UCSD-AML1 (cell line): ENCODE data around the gene ELOVL2.
"Not testable (repeated sequence)": the region's sequence is repeated elsewhere in the genome, so short reads cannot be mapped to it uniquely, and the experiment has no call there.

ENCODE experiments used
- DNase-seq: peaks from one replicate; lab custom pipeline; 2025; ENCODE audit not compliant: unreplicated experiment; lab: John Stamatoyannopoulos, UW

ELOVL2 gene, protein sequence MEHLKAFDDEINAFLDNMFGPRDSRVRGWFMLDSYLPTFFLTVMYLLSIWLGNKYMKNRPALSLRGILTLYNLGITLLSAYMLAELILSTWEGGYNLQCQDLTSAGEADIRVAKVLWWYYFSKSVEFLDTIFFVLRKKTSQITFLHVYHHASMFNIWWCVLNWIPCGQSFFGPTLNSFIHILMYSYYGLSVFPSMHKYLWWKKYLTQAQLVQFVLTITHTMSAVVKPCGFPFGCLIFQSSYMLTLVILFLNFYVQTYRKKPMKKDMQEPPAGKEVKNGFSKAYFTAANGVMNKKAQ

DNA sequence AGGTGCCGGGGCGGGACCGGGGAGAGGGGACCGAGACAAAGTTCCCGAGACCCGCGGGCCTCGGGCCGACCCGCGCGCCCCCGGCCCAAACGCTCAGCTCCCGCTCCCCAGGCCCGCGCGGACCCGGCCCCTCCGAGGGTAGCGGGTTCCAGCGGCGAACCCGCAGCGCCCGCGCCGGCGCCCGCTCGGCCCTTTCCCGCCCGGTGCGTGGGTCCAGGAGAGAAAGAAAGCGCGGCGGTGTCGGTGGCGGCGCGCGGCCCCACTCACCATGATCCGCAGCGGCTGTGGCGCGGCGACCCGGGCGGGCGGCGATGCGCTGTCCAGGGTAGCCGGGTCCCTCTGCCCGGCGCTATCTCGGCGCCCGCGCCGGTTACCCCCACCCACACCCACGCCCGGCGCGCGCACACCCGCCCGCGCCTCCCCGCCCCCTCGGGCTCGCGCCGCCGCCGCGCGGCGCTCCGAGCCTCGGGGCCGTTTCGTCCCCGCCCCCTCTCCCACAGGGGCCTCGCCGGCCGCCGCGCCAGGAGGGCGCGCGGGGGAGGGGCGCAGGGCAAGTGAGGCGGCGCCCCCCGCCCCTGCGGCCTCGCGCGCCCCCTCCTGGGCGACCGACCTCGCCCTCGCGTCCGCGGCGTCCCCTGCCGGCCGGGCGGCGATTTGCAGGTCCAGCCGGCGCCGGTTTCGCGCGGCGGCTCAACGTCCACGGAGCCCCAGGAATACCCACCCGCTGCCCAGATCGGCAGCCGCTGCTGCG lies at the start of gene ELOVL2:
Gene ELOVL2, minus strand, starts transcription at position 345 of the 751 bp plus-strand sequence. Its CDS starts 75 bp downstream, at position 270.
- no peak for DNase-seq

DNA sequence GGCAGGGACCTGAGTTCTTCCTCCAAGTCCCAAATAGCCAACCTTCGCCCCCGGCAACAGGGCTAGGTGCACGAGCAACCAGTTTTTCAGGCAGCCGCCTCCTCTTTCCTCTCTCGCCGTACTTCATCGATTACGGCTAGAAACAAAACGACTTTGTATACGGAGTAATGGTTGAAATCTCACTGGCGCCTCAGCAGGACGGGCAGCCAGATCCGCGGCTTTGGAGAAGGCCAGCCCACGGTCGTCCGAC lies 49.2 kb upstream of the ELOVL2 start:
- DNase-seq = no peak

DNA sequence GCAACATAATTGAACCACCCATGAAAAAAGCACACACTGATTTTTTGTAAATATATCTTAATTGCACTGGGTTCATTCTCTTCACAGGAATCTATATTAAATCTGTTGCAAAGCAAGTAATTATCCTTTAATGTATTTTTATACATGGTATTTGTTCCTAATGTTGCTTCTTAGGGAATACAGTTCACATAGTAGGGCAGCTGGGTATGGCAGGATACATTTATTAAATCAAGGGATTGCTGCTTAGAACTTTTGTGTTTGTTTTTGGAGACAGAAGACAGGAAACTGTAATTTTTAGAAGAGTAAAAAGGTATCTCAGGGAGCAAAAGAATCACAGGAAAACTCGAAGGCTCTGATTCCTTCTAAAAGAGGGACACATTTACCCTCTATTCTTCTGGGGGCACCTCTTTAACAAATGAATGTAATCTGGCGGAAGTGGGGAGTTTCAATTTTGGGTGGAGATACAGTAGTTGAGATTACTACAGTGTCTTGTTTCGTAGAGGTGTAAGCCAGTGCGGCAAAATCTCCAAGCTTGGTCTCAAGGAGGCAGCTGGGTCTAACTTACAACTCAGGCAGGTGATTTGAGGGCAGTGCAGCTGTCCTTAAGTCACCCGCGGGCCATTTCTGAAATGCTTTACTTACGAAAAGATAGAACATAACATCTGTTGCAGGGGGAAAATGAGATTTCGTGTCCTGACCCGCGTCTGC lies 48.7 kb upstream of the ELOVL2 start:
- no peak for DNase-seq

DNA sequence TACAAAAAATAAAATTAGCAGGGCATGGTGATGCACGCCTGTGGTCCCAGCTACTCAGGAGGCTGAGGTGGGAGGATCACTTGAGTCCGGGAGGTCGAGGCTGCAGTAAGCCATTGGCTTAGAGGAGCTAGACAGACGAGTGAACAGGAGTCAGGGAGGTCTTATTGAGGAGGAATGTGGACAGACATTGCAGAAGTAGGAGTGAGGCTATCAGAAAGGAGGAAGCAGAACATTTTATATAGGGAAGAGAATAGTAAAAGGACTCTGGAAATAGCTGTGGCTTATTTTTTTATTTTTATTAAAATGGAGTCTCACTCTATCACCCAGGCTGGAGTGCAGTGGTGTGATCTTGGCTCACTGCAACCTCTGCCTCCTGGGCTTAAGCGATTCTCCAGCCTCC lies 47.0 kb upstream of the ELOVL2 start:
- DNase-seq = not testable (repeated sequence)

DNA sequence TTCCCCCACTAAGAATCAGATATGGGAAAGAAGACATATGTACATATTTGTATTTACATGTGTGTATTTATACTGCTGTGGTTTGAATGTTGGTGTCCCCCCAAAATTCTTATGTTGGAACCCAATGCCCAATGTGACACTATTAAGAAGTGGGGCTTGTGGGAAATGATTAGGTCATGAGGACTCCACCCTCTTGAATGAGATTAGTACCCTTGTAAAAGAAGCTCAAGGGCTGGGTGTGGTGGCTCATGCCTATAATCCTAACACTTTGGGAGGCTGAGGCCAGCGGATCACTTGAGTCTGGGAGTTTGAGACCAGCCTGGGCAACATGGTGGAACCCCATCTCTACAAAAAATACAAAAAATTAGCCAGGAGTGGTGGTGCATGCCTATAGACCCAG lies 45.6 kb upstream of the ELOVL2 start:
- DNase-seq = no peak

DNA sequence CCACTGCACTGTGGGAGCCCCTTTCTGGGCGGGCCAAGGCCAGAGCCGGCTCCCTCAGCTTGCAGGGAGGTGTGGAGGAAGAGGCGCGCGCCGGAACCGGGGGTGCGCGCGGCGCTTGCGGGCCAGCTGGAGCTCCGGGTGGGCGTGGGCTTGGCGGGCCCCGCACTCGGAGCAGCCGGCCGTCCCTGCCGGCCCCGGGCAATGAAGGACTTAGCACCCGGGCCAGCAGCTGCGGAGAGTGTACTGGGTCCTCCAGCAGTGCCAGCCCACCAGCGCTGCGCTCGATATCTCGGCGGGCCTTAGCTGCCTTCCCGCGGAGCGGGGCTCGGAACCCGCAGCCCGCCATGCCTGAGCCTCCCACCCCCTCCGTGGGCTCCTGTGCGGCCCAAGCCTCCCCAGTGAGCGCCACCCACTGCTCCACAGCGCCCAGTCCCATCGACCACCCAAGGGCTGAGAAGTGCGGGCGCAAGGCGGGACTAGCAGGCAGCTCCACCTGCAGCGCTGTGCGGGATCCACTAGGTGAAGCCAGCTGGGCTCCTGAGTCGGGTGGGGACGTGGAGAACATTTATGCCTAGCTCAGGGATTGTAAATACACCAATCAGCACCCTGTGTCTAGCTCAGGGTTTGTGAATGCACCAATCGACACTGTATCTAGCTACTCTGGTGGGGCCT lies 43.2 kb upstream of the ELOVL2 start:
- not testable (repeated sequence) for DNase-seq

DNA sequence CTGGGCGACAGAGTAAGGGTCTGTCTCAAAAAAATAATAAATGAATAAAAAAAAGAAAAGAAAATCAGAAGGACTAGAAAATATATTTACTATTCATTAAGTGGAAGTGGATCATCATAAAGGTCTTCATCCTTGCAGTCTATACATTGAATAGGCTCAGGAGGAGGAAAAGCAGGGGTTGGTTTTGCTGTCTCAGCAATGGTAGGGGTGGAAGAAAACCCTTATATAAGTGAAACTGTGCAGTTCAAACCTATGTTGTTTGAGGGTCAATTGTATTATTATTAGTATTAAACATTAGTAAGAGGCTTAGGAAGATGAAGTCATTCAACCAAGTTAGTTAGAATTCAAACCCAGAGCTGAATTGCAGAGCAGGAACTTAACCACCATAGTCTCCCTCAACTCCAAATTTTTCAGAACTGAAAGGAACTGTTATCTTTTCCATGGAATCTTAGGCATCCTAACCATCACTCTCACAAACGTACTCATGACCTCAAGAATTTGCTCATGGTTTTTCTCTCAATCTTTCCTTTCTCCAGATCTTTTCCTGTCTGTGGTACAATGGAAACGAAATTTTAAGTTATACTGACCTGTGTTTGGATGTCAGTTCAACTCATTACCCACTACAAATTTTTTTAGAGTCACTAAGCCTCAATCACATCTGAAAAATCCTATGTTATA lies 41.8 kb upstream of the ELOVL2 start:
- no peak for DNase-seq

DNA sequence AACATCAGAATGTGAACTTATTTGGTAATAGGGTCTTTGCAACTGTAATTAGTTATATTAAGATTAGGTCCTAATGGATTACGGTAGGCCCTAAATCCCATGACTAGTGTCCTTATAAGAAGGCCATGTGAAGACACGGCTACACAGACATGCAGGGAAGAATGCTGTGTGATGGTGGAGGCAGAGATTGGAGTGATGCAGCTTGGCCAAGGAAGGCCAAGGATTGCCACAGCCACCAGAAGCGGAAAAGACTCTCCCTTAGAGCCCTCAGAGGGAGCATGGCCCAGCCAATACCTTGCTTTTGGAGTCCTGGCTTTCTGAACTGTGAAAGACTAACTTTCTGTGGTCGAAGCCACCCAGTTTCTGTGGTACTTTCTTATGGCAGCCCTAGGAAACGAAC lies 39.9 kb upstream of the ELOVL2 start:
- no peak for DNase-seq

DNA sequence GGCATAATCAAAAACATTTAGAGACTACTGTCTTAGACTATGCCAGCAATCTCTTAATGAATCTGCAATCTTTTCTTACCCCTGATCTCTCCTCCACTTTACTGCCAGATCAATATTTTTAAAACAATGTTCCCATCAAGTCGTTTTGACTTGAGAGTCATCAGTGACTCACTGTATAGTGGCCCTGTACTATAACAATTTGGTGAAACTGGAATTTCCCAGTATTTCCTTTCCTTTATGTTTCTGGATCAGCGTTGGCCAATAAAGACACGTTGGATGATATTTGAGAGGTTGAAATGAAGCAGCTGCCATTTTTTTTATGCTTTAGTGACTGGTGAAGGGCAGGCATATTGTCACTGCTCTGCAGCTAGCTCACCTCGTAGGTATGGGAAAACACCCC lies 39.4 kb upstream of the ELOVL2 start:
- DNase-seq = no peak

DNA sequence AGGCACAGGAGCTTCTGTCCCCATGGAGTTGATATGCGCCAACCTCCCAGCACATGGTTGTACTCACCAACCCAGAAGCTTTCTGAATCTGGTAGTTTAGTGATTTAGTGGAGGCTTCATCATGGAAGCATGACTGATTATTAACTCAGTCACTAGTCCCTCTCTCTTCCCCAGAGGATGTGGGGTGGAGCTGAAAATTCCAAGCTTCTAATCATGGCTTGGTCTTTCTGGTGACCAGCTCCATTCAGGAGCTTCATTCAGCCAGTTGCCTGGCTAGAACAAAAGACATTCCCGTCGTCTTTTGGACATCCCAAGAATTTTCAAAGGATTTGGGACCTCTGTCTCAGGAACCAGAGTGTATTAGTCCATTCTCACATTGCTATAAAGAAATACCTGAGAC lies 36.2 kb upstream of the ELOVL2 start:
- DNase-seq = no peak

DNA sequence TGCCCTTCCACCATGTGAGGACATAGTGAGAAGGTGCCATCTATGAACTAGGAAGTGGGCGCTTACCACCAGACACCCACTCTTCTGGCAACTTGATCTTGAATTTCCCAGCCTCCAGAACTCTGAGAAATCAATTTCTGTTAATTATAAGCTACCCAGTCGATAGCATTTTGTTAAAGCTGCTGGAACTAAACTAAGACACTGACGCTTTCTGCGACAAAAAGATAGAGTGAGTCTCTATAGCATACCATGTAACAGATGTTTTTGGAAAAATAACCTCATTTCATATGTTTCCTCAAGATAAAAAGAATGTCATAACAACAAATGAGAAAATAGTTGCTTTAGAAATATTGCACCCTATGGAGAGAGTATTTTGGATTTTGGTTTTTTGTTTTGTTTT lies 34.2 kb upstream of the ELOVL2 start:
- no peak for DNase-seq

DNA sequence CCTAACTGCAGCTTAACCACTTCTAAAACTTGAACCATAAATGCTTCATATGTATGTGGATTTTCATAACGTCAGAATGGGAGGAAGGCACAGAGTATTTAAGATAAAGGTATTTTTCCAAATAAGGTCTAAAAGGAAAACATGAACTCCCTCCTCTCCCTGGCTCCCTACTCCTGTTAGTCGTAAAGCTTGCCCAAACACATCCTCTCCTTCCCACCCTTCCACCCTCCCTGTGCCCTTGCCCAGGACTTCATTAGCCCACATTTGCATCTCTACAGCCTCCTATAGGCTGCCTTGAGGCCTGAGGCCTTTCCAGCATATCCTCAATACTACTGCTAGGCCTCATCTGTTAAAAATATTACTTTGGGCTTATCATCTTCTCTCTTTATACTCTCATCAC lies 32.4 kb upstream of the ELOVL2 start:
- DNase-seq = no peak

DNA sequence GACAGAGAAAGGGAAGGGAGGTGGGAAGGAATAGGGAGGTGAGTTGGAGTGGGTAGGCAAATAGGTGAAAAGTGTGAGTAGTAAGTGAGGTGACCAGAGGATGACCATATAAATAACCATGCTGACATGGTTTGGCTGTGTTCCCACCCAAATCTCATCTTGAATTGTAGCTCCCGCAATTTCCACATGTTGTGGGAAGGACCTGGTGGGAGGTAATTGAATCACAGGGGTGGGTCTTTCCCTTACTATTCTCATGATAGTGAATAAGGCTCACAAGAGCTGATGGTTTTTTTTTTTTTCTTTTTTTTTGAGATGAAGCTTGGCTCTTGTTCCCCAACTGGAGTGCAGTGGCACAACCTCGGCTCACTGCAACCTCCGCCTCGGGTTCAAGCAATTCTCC lies 28.0 kb upstream of the ELOVL2 start:
- DNase-seq = no peak

DNA sequence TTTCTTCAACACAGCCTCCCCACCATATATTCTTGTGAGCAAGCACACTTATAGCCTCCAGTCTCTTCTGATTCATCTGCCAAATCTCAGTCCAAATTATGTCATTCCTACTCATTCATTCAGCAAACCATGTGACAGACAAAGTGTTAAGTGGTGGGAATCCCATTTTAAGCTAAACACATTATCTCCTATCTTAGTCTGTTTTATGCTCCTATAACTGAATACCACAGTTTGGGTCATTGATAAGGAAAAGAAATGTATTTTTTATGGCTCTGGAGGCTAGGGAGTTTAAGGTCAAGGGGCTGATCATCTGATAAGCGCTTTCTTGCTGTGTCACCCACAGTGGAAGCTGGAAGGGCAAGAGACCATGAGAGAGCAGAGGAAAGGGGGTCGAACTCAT lies 25.7 kb upstream of the ELOVL2 start:
- no peak for DNase-seq

DNA sequence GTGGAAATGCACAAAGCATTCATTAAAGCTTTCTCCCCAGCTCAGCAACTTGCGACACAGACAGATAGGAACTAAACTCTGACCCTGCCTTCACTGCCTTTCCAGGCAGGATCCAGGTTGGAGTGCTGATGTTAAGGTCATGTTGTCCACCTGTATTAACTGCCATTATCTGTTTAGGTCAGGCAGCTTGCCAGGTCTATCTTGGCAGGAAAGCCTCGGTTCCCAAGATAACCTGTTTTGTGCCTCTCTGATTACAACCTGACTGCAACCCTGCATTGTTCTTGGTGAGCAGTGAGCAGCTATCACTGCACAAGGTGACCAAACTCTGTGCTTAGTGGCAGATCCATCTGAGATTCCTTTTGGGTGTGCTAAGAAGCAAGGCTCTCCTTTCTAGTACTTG lies 23.2 kb upstream of the ELOVL2 start:
- no peak for DNase-seq

DNA sequence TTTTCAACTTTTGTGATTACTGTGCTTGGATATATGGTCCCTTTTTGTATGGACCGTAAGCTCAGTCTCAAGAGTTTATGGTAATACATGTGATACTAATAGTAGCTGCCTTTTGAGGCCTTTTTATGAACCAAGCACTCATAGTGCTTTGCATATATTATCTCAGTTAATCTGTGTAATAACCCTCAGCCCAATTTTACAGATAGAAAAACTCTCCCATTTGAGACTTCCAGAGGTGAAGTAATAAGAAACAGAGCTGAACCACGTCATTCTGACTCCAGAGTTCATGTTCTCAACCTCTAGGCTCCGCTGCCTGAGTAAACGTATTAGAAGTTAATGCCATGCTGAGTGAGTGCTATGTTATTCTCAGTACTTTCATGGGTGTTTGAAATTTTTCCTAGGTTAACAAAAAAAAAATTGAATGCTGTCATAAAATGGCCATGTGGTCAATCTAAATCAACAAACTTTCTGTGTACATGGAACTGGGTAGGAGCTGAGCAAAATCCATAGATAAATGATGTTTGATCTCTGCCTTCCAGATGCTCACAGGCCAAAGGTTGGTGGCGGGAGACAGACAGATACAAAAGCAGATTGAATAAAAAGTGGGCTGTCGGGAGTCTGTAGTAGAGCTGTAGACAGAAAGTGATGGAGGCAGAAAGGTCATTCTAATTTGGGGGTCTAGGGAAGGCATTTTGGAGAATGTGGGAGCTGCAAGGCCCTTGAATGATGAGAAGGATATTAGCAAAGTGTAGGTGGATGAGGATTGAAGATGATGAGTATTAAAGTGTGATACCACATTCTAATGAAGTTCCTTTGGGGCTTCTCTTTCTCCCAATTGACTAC lies 22.6 kb upstream of the ELOVL2 start:
- no peak for DNase-seq

DNA sequence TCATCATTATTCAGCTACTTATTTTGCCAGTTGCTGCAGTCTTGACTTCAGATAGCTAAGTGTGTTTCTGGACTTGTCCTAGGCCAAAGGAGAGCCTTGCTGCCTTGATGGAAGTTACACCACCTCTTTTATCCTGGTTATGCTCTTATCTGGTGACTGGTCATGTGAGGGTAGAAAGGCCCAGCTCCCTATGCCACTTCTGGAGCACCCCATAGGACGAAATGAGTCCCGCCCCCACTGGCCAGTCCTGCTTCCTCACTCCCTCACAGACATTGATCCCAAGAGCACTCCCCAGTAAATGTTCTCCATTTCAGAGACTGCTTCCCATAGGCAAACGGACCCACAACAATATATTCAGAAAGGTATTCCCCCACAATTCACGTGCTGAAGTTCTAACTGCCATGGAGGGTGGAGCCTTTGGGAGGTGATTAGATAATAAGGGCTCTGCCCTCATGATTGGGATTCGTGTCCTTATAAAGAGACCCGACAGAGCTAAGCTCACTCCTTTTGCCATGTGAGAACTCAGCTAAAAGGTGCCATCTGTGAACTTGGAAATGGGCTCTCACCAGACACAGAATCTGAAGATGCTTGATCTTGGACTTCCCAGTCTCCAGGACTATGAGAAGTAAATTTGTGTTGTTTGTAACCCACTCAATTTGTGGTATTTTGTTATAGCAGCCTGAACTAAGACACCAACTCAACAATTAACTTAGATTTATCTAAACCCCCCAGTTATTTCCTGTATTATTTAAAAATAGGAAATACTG lies 21.5 kb upstream of the ELOVL2 start:
- DNase-seq = no peak

DNA sequence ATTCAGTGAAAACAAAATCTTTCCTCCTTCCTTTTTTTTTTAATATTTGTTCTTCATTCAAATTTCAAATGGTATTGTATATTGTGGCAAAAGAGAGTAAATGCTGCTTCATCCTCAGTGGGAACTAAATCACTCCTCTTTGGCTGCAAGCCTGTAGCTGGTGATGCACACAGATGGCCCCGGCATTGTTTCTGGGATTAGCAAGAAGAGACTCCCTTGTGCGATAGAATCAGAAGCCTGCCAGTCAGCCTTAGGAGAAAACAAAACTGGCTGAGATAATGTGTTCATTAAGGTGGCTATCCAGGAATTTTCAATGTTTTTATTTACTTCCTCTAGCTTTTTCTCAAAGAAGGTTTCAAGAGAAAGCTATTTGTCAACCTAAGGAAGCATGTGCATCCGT lies 20.7 kb upstream of the ELOVL2 start:
- DNase-seq = no peak

DNA sequence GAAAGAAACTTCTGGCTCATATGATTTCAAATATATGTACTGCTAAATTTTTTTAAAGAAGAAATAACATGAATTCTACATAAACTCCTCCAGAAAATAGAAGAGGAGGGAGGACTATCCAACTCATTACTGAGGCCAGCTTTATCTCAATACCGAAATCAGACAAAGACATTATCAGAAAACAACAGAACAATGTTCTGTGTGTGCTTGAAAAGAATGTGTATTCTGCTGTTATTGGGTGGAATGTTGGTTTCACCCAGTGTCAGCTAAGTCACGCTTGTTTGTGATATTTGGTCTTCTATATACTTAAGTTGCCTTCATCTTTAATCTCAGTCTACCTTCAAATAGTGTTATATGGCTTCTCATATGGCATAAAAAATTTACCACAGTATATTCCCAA lies 18.6 kb upstream of the ELOVL2 start:
- DNase-seq = no peak

DNA sequence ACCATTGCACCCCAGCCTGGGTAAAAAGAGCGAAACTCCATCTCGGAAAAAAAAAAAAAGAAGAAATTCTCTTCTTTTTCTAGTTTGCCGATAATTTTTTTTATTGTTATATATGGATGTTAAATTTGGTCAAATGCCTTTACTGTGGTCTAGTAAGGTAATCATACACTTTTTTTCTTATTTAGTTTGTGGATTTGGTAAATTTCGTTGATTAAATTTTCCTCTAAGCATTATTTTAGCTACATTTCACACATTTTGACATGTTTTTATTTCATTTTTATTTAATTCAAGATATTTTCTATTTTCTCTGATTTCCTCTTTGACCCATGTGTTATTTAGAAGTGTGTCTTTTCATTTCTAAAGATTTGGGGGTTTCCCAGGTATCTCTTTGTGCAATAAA lies 18.0 kb upstream of the ELOVL2 start:
- DNase-seq = no peak
